ENCODE measurements around the gene MTHFD1L. TPM values are rescaled to one million over a fixed set of nuclear protein-coding genes. Genes with fewer than 3 reads are reported as not detected.

MTHFD1L gene
- total RNA-seq, 1 donor from 2014 or later, result 3.1 TPM

DNA sequence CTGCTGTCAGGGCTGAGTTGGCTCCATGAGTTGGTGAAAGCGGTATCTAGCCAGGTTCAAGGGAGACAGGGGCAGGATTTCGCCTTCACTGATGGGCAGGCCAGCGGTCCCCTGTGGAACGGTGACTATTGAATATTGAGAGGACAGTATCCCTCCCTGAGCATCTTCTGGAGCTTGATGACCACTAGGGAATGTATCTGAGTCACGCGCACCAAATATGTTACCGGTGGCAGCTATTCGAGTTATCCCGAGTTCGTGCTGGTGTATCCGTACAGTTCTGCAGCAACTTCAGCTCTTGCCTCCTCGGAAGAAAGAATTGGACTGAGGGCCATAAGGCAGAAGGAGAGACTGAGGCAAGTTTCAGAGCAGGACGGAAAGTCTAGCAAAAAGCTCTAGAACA lies 24.8 kb downstream of the MTHFD1L start:
- no peak overlapping the region for H3K4me3 ChIP-seq
- no peaks in the 10 kb centered on the region for H3K27me3 ChIP-seq (ENCODE audit: low read depth)
- no peaks in the 10 kb centered on the region for H3K9me3 ChIP-seq (replicated peaks)
- H3K27ac ChIP-seq (replicated peaks), result no peak overlapping the region
- no peak for DNase-seq
- TF ChIP-seq, protein P1, sequence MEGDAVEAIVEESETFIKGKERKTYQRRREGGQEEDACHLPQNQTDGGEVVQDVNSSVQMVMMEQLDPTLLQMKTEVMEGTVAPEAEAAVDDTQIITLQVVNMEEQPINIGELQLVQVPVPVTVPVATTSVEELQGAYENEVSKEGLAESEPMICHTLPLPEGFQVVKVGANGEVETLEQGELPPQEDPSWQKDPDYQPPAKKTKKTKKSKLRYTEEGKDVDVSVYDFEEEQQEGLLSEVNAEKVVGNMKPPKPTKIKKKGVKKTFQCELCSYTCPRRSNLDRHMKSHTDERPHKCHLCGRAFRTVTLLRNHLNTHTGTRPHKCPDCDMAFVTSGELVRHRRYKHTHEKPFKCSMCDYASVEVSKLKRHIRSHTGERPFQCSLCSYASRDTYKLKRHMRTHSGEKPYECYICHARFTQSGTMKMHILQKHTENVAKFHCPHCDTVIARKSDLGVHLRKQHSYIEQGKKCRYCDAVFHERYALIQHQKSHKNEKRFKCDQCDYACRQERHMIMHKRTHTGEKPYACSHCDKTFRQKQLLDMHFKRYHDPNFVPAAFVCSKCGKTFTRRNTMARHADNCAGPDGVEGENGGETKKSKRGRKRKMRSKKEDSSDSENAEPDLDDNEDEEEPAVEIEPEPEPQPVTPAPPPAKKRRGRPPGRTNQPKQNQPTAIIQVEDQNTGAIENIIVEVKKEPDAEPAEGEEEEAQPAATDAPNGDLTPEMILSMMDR (IDR thresholded peaks at IDR 0.05; ENCODE audit: borderline replicate concordance), result no peak
- peaks cover 14% of the 10 kb centered on the region for H3K4me1 ChIP-seq
- H3K36me3 ChIP-seq, result no peaks in the 10 kb centered on the region
- intact Hi-C loops (cut with micrococcal nuclease), result loop anchor here (5.0 kb wide), 1 partner anchor 122 kb away; no protein-coding TSS in a partner anchor

- TF ChIP-seq, protein P1 (IDR thresholded peaks at IDR 0.05; ENCODE audit: borderline replicate concordance), result peak; percentile 88
- H3K4me3 ChIP-seq, result no peak overlapping the region
- no peaks in the 10 kb centered on the region for H3K36me3 ChIP-seq
- no peaks in the 10 kb centered on the region for H3K27me3 ChIP-seq (ENCODE audit: low read depth)
- H3K4me1 ChIP-seq, result peaks cover 16% of the 10 kb centered on the region
- no peaks in the 10 kb centered on the region for H3K9me3 ChIP-seq (replicated peaks)
- intact Hi-C loops (cut with micrococcal nuclease), result loop anchor here (5.0 kb wide), 1 partner anchor 120 kb away; no protein-coding TSS in a partner anchor
- DNase-seq, result peak; percentile 64
- no peak overlapping the region for H3K27ac ChIP-seq (replicated peaks)
These were observed 26.5 kb downstream of the MTHFD1L start for GRCh38 chr6:150891888-150892485.

DNA sequence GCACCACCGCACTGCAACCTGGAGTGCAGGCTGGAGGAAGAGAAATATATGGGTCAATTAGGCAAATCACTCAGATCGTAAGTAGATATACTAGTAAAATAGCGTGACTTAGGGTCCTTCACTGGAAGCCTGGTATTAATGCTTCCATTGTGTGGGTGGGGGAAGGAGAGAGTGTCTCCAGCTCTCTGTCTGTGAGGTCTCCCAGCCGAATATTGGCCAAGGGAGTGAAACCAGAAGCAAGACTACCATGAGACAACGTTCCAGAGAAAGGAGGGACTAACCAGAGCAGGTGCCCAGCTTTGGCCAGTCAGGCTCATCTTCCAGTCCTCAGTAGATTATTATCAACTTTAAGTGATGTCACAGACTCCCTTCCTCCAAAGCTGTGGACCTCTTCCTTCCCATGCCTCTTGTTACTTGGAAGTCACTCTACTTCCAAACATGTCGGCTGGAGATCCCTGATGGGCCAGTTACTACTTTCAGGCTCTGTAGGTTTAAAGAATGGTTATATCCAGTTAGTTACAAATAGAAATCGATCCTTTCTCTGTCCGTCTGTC lies 28.8 kb downstream of the MTHFD1L start:
- no peaks in the 10 kb centered on the region for H3K27me3 ChIP-seq (ENCODE audit: low read depth)
- intact Hi-C loops (cut with micrococcal nuclease), result loop anchor here (5.0 kb wide), 1 partner anchor 118 kb away; no protein-coding TSS in a partner anchor
- no peak for DNase-seq
- H3K27ac ChIP-seq (replicated peaks), result no peak overlapping the region
- no peaks in the 10 kb centered on the region for H3K36me3 ChIP-seq
- H3K4me1 ChIP-seq, result peaks cover 16% of the 10 kb centered on the region
- TF ChIP-seq, protein P1 (IDR thresholded peaks at IDR 0.05; ENCODE audit: borderline replicate concordance), result no peak
- H3K4me3 ChIP-seq, result no peak overlapping the region
- H3K9me3 ChIP-seq (replicated peaks), result no peaks in the 10 kb centered on the region

DNA sequence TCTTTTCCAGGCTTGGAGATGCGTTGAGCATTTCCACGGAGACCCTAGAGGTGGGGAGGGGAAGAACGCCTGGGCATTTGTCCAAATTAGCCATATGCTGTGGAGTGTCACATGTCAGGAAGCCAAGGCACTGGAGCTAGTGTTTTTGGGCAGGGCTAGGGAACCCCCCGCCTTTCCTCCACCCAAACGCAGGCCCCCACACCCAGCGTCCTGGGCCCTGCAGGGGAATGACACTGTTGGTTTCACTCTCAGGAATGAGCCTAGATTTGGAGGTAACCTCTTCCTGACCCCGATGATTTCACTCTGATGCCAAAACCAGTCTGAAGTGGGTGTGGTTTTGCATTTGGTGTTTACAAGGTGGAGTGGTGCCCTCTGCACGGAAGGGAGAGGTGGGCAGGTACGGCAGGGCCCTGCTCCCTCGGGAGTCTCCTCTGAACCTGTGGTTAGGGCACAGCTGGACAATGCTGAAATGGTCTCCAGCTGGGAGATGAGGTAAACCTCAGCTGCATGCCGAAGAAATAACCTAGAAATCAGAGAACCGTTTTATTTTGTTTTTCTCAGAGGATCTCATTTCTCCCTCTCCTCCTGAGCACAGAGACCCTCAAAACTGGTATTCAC lies 29.5 kb downstream of the MTHFD1L start:
- DNase-seq, result no peak
- Histone ChIP-seq H3K9me3 (replicated peaks) (no peaks in the 10 kb centered on the region), H3K27me3 (ENCODE audit: low read depth) (no peaks in the 10 kb centered on the region), H3K4me1 (peaks cover 16% of the 10 kb centered on the region), H3K4me3 (peak overlapping the region; percentile 18), H3K27ac (replicated peaks) (no peak overlapping the region), H3K36me3 (no peaks in the 10 kb centered on the region)
- TF ChIP-seq, protein P1 (IDR thresholded peaks at IDR 0.05; ENCODE audit: borderline replicate concordance), result no peak
- intact Hi-C loops (cut with micrococcal nuclease), result loop anchor here (5.0 kb wide), 2 partner anchors 117 to 442 kb away; no protein-coding TSS in a partner anchor

- H3K27ac ChIP-seq (replicated peaks), result no peak overlapping the region
- H3K27me3 ChIP-seq (ENCODE audit: low read depth), result no peaks in the 10 kb centered on the region
- intact Hi-C loops (cut with micrococcal nuclease), result loop anchor here (5.0 kb wide), 1 partner anchor 441 kb away; no protein-coding TSS in a partner anchor
- TF ChIP-seq, protein P1 (IDR thresholded peaks at IDR 0.05; ENCODE audit: borderline replicate concordance), result no peak
- no peak for DNase-seq
- H3K4me1 ChIP-seq, result peaks cover 16% of the 10 kb centered on the region
- no peaks in the 10 kb centered on the region for H3K9me3 ChIP-seq (replicated peaks)
- no peak overlapping the region for H3K4me3 ChIP-seq
- no peaks in the 10 kb centered on the region for H3K36me3 ChIP-seq
These were observed 30.6 kb downstream of the MTHFD1L start for GRCh38 chr6:150895928-150896632.
